ENCODE measurements around the gene NLRP12.
"Not testable (repeated sequence)": the region's sequence is repeated elsewhere in the genome, so short reads cannot be mapped to it uniquely, and the experiment has no call there.

DNA sequence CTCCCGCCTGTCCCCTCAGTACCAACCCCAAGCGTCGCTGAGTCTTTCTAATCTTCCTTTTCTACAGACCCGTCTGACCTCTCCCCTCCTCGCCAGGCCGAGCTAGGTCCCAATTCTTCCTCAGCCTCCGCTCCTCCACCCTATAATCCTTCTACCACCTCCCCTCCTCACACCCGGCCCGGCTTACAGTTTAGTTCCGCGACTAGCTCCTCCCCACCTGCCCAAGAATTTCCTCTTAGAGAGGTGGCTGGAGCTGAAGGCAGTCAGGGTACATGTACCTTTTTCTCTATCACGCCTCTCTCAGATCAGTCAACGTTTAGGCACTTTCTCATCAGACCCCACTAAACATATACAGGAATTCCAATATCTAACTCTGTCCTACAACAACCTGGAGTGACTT is 8.7 kb upstream of the NLRP12 start:
- TF ChIP-seq POLR2AphosphoS5 (IDR thresholded peaks at IDR 0.05), result not testable (repeated sequence)
- TF ChIP-seq, protein P1, sequence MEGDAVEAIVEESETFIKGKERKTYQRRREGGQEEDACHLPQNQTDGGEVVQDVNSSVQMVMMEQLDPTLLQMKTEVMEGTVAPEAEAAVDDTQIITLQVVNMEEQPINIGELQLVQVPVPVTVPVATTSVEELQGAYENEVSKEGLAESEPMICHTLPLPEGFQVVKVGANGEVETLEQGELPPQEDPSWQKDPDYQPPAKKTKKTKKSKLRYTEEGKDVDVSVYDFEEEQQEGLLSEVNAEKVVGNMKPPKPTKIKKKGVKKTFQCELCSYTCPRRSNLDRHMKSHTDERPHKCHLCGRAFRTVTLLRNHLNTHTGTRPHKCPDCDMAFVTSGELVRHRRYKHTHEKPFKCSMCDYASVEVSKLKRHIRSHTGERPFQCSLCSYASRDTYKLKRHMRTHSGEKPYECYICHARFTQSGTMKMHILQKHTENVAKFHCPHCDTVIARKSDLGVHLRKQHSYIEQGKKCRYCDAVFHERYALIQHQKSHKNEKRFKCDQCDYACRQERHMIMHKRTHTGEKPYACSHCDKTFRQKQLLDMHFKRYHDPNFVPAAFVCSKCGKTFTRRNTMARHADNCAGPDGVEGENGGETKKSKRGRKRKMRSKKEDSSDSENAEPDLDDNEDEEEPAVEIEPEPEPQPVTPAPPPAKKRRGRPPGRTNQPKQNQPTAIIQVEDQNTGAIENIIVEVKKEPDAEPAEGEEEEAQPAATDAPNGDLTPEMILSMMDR (IDR thresholded peaks at IDR 0.05), result not testable (repeated sequence)
